Right ventricle myocardium superior (tissue), 1 donor: ENCODE results near the gene PDP2. TPM values are rescaled to one million over a fixed set of nuclear protein-coding genes. Genes with fewer than 3 reads are reported as not detected.

Source experiments
- ATAC-seq: fragments of 200-7000 bp; cut with Tn5 transposase; one replicate; pipeline ENCODE4 v1.9.1; 2020; ENCODE audit warnings: mild to moderate bottlenecking; ENCODE audit not compliant: poor library complexity
- DNase-seq: peaks from one replicate; pipeline ENCODE4 v3.0.0-alpha.2; 2020
- intact Hi-C: fragments of 100-400 bp; cut with DNase I; formaldehyde crosslinking; loops from one replicate; pipeline ENCODE4 v1.11.2; 2022
- total RNA-seq: library from RNA; stranded (reverse); fragmentation: NEBNext Ultra II Directional; extraction: Animal tissue kit (Norgen Biotek cat#: 25700); gene quantifications from one replicate; pipeline ENCODE4 v1.2.1, GENCODE V29; 2021
- donor health status: DM: no; HTN: yes; CAD: no; lungs with severe emphysema.

Gene PDP2
- total RNA-seq, 1 donor from 2014 or later = 3.3 TPM

DNA sequence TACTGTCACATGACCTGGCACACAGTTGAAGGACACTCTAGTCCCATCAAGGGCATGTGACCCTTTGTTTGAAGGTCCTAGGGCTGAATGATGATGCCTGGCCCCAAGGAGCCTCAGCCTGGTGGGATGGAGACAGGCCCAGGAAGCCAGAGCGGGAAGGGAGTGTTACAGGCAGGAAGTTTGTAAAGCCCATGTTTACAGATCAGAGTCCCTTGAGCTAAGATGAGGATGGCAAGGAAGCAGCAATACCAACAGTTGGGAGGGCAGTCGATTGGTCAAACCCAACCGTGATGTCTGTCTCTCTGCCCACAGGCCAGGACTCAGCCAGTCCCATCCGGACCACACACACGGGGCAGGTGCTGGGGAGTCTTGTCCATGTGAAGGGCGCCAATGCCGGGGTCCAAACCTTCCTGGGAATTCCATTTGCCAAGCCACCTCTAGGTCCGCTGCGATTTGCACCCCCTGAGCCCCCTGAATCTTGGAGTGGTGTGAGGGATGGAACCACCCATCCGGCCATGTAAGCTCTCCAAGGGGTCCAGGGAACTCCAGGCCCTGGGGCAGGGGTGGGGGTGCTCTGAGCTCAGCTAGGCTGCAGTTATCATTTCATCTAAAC is 57.5 kb downstream of the PDP2 start:
- DNase-seq (no peak), ATAC-seq (no peak)
- intact Hi-C loops = loop anchor here (5.0 kb wide), 1 partner anchor 36 kb away; no protein-coding TSS in a partner anchor

DNA sequence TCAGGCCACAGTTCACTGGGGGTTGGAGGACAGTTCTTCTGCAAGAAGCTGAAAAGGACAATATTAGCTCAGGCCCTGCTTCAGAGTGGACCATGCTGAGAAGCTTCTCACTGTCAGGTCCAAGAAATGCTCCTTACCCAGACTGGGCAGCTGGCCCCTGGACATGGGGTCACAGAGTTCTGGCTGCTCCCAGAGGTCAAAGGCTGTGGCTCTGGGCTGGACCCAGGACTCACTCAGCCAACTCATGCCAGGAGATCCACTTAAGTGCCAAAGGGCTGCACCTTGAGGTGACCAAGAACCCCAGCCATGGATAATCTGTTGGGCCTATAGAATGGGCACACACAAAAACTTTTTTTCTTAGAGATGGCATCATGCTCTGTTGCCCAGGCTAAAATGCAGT is 59.1 kb downstream of the PDP2 start:
- intact Hi-C loops = loop anchor here (5.0 kb wide), 1 partner anchor 37 kb away; no protein-coding TSS in a partner anchor
- ATAC-seq = no peak
- DNase-seq = no peak

DNA sequence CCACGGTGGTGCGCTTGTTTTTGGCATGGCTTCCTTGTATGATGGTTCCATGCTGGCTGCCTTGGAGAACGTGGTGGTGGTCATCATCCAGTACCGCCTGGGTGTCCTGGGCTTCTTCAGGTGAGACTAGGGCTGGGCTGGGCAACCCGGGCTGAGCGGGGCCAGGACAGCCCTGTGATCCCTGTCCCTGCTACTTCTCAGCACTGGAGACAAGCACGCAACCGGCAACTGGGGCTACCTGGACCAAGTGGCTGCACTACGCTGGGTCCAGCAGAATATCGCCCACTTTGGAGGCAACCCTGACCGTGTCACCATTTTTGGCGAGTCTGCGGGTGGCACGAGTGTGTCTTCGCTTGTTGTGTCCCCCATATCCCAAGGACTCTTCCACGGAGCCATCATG is 59.9 kb downstream of the PDP2 start:
- intact Hi-C loops = no loop called here
- no peak for DNase-seq
- no peak for ATAC-seq

Other genes with a start within 250 kb of the PDP2 start
- 10.1 TPM for gene CMTM4, start 183.8 kb upstream of the PDP2 start, total RNA-seq
- 66.9 TPM for gene DYNC1LI2, start 128.9 kb upstream of the PDP2 start, total RNA-seq
- not detected for gene TERB1, start 78.9 kb upstream of the PDP2 start, total RNA-seq
- 31.4 TPM for gene NAE1, start 49.5 kb upstream of the PDP2 start, total RNA-seq
- gene CA7, start 36.1 kb upstream of the PDP2 start, total RNA-seq = not detected
- gene CDH16, start 38.4 kb downstream of the PDP2 start, total RNA-seq = 0.13 TPM
- 95.4 TPM for gene RRAD, start 45.0 kb downstream of the PDP2 start, total RNA-seq
- gene CIAO2B, start 53.9 kb downstream of the PDP2 start, total RNA-seq = 103 TPM
- 114 TPM for gene CES2, start 55.0 kb downstream of the PDP2 start, total RNA-seq
- 2.0 TPM for gene CES3, start 80.8 kb downstream of the PDP2 start, total RNA-seq
- gene CES4A, start 108.1 kb downstream of the PDP2 start, total RNA-seq = 6.2 TPM
- 23.1 TPM for gene CBFB, start 148.6 kb downstream of the PDP2 start, total RNA-seq
- gene PHAF1, start 229.4 kb downstream of the PDP2 start, total RNA-seq = 11.7 TPM